Measurements from ENCODE around the gene FBXO4.

DNA sequence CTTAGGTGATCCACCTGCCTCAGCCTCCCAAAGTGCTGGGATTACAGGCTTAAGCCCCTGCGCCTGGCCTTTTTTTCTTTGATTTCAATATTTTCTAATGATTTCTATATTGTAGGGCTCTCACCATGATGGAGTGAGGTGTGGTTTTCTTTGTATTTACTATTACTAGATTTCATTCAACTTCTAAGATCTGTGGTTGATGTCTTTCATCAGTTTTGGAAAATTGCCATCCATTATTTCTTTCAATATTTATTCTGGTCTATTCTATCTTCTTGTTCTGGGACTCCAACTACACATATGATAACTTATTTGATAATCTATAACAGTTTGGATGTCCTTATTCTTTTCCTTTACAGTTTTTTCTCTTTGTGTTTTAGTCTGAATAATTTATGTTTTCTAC, 31.9 kb downstream of the FBXO4 start:
- TF ChIP-seq POLR2AphosphoS5 (IDR thresholded peaks at IDR 0.05) (no peak), POLR2A (IDR thresholded peaks at IDR 0.05) (no peak)

All from prostate gland (tissue), 1 donor.